Neural progenitor cell (in vitro differentiated cells): ENCODE results near the gene SPN. TPM values are rescaled to one million over a fixed set of nuclear protein-coding genes. Genes with fewer than 3 reads are reported as not detected.

Experiments
- DNase-seq: peaks from one replicate; pipeline ENCODE4 v3.0.0-alpha.2; 2016; ENCODE audit warnings: low spot score
- H2AFZ ChIP-seq: fragments of 200-600 bp; sonication (generic); replicated peaks from 2 replicates; pipeline ENCODE4 v1.6.1; 2016; ENCODE audit warnings: antibody characterized with exemption
- H3F3A ChIP-seq: fragments of 200-600 bp; sonication (generic); 2 replicates; pipeline ENCODE4 v1.6.1; 2016; ENCODE audit warnings: antibody characterized with exemption, low read depth
- H3K27ac ChIP-seq: fragments of 200-600 bp; sonication (generic); 2 replicates; pipeline ENCODE4 v1.5.1; 2016; ENCODE audit warnings: mild to moderate bottlenecking
- H3K27me3 ChIP-seq: fragments of 200-600 bp; sonication (generic); 2 replicates; pipeline ENCODE4 v1.6.1; 2016; ENCODE audit warnings: mild to moderate bottlenecking, moderate library complexity
- H3K36me3 ChIP-seq: fragments of 200-600 bp; sonication (generic); 2 replicates; pipeline ENCODE4 v1.5.1; 2016
- H3K4me1 ChIP-seq: fragments of 200-600 bp; sonication (generic); 2 replicates; pipeline ENCODE4 v1.6.1; 2016; ENCODE audit warnings: mixed run types
- H3K4me2 ChIP-seq: fragments of 200-600 bp; sonication (generic); 2 replicates; pipeline ENCODE4 v1.6.1; 2016
- H3K4me3 ChIP-seq: fragments of 200-600 bp; sonication (generic); 2 replicates; pipeline ENCODE4 v1.5.1; 2016
- H3K79me2 ChIP-seq: fragments of 200-600 bp; sonication (generic); 2 replicates; pipeline ENCODE4 v1.6.1; 2016; ENCODE audit warnings: low read depth
- H3K9ac ChIP-seq: fragments of 200-600 bp; sonication (generic); 2 replicates; pipeline ENCODE4 v1.6.1; 2016
- H3K9me3 ChIP-seq: fragments of 200-600 bp; sonication (generic); 2 replicates; pipeline ENCODE4 v1.5.1; 2016; ENCODE audit warnings: low read depth
- H4K20me1 ChIP-seq: fragments of 200-600 bp; sonication (generic); 2 replicates; pipeline ENCODE4 v1.6.1; 2016; ENCODE audit warnings: low read depth
- H3K27ac Mint-ChIP-seq: 3 replicates; pipeline ENCODE4 v1.8.0; 2021; ENCODE audit warnings: mixed read lengths
- H3K27me3 Mint-ChIP-seq: 2 replicates; pipeline ENCODE4 v1.8.0; 2022; ENCODE audit warnings: low read depth, mild to moderate bottlenecking, inconsistent platforms, moderate library complexity, mixed read lengths; ENCODE audit not compliant: insufficient read depth
- H3K36me3 Mint-ChIP-seq: 3 replicates; pipeline ENCODE4 v1.8.0; 2021; ENCODE audit warnings: mixed read lengths
- H3K4me1 Mint-ChIP-seq: 3 replicates; pipeline ENCODE4 v1.8.0; 2021; ENCODE audit warnings: mixed read lengths
- H3K4me3 Mint-ChIP-seq: 3 replicates; pipeline ENCODE4 v1.8.0; 2021; ENCODE audit warnings: mild to moderate bottlenecking, moderate library complexity, mixed read lengths
- H3K9me3 Mint-ChIP-seq: 3 replicates; pipeline ENCODE4 v1.8.0; 2020; ENCODE audit warnings: mixed read lengths
- CTCF ChIP-seq: fragments of 200-600 bp; sonication (generic); IDR thresholded peaks from 2 replicates; pipeline ENCODE4 v1.5.1; 2017; ENCODE audit warnings: antibody characterized with exemption, mild to moderate bottlenecking
- EZH2 ChIP-seq: fragments of 200-600 bp; sonication (generic); IDR thresholded peaks from 2 replicates; pipeline ENCODE4 v1.6.1; 2017; ENCODE audit warnings: antibody characterized with exemption, mild to moderate bottlenecking, moderate library complexity
- EZH2phosphoT487 ChIP-seq: fragments of 200-600 bp; sonication (generic); IDR thresholded peaks from 2 replicates; pipeline ENCODE4 v1.6.1; 2017; ENCODE audit warnings: antibody characterized with exemption
- total RNA-seq: library from RNA; depleted of rRNA; stranded (reverse); fragments of >200 nt; gene quantifications from 2 replicates; pipeline ENCODE4 v1.2.3, GENCODE V29; 2015; ENCODE audit warnings: low replicate concordance

SPN gene
- total RNA-seq, 1 donor from 2014 or later, result 0.02 TPM

GRCh38 chr16:29645694-29646187, 17.3 kb upstream of the SPN start:
- Histone ChIP-seq H4K20me1 (no peaks in the 10 kb centered on the region), H2AFZ (peak overlapping the region; percentile 89), H3K9ac (no peak overlapping the region), H3K4me2 (no peak overlapping the region), H3F3A (peaks cover 8% of the 10 kb centered on the region), H3K4me3 (no peak overlapping the region), H3K27ac (no peak overlapping the region), H3K4me1 (peaks cover 7% of the 10 kb centered on the region), H3K9me3 (no peaks in the 10 kb centered on the region), H3K36me3 (no peaks in the 10 kb centered on the region), H3K27me3 (no peaks in the 10 kb centered on the region), H3K79me2 (no peaks in the 10 kb centered on the region)
- TF ChIP-seq EZH2 (no peak), EZH2phosphoT487 (no peak)
- no peak for DNase-seq
- Mint-ChIP-seq H3K27me3 (no peaks in the 10 kb centered on the region), H3K36me3 (no peaks in the 10 kb centered on the region), H3K4me3 (no peak overlapping the region), H3K27ac (peak overlapping the region; percentile 90), H3K9me3 (no peaks in the 10 kb centered on the region), H3K4me1 (peaks cover 9% of the 10 kb centered on the region)

- Histone ChIP-seq H2AFZ (no peak overlapping the region), H3K4me2 (no peak overlapping the region), H3K27me3 (no peaks in the 10 kb centered on the region), H3K36me3 (no peaks in the 10 kb centered on the region), H3K9me3 (no peaks in the 10 kb centered on the region), H3K4me1 (peaks cover 7% of the 10 kb centered on the region), H4K20me1 (no peaks in the 10 kb centered on the region), H3K4me3 (no peak overlapping the region), H3F3A (peaks cover 8% of the 10 kb centered on the region), H3K9ac (no peak overlapping the region), H3K27ac (no peak overlapping the region), H3K79me2 (no peaks in the 10 kb centered on the region)
- no peak overlapping the region for H3K27ac Mint-ChIP-seq
- no peaks in the 10 kb centered on the region for H3K36me3 Mint-ChIP-seq
- H3K4me3 Mint-ChIP-seq, result no peak overlapping the region
- peaks cover 9% of the 10 kb centered on the region for H3K4me1 Mint-ChIP-seq
- no peak for DNase-seq
- peaks cover 3% of the 10 kb centered on the region for H3K27me3 Mint-ChIP-seq
- no peak for TF ChIP-seq EZH2phosphoT487
- TF ChIP-seq EZH2, result no peak
- no peak for TF ChIP-seq CTCF
- H3K9me3 Mint-ChIP-seq, result no peaks in the 10 kb centered on the region
These were observed 16.1 kb upstream of the SPN start for GRCh38 chr16:29646947-29647346.

GRCh38 chr16:29649588-29650494, 13.2 kb upstream of the SPN start:
- peaks cover 8% of the 10 kb centered on the region for H3F3A ChIP-seq
- H3K79me2 ChIP-seq, result no peaks in the 10 kb centered on the region
- no peaks in the 10 kb centered on the region for H3K9me3 ChIP-seq
- H3K36me3 ChIP-seq, result no peaks in the 10 kb centered on the region
- DNase-seq, result no peak
- peak overlapping the region; percentile 76 for H3K27ac ChIP-seq
- Mint-ChIP-seq H3K4me1 (peaks cover 9% of the 10 kb centered on the region), H3K9me3 (no peaks in the 10 kb centered on the region), H3K27ac (no peak overlapping the region), H3K36me3 (no peaks in the 10 kb centered on the region), H3K27me3 (peaks cover 3% of the 10 kb centered on the region), H3K4me3 (no peak overlapping the region)
- H3K4me2 ChIP-seq, result no peak overlapping the region
- no peak overlapping the region for H3K4me3 ChIP-seq
- no peaks in the 10 kb centered on the region for H4K20me1 ChIP-seq
- no peak overlapping the region for H3K9ac ChIP-seq
- no peak for TF ChIP-seq EZH2phosphoT487
- TF ChIP-seq CTCF, result no peak
- no peak for TF ChIP-seq EZH2
- H2AFZ ChIP-seq, result peak overlapping the region; percentile 85
- peaks cover 7% of the 10 kb centered on the region for H3K4me1 ChIP-seq
- H3K27me3 ChIP-seq, result no peaks in the 10 kb centered on the region

GRCh38 chr16:29650771-29651170, 12.3 kb upstream of the SPN start:
- Histone ChIP-seq H3K27ac (no peak overlapping the region), H3K9ac (no peak overlapping the region), H4K20me1 (no peaks in the 10 kb centered on the region), H3K27me3 (no peaks in the 10 kb centered on the region), H3K4me2 (no peak overlapping the region), H3F3A (peaks cover 8% of the 10 kb centered on the region), H3K4me3 (no peak overlapping the region), H3K4me1 (peaks cover 7% of the 10 kb centered on the region), H2AFZ (no peak overlapping the region), H3K36me3 (no peaks in the 10 kb centered on the region), H3K9me3 (no peaks in the 10 kb centered on the region), H3K79me2 (no peaks in the 10 kb centered on the region)
- Mint-ChIP-seq H3K36me3 (no peaks in the 10 kb centered on the region), H3K9me3 (no peaks in the 10 kb centered on the region), H3K27me3 (peaks cover 3% of the 10 kb centered on the region), H3K27ac (no peak overlapping the region), H3K4me3 (no peak overlapping the region), H3K4me1 (peaks cover 12% of the 10 kb centered on the region)
- no peak for DNase-seq
- TF ChIP-seq EZH2phosphoT487, result no peak
- TF ChIP-seq EZH2, result no peak
- no peak for TF ChIP-seq CTCF
